SK-N-SH (cell line): Measurements from ENCODE around the gene GPR3. TPM values are rescaled to one million over a fixed set of nuclear protein-coding genes. Genes with fewer than 3 reads are reported as not detected.

ENCODE experiments used
- CTCF ChIA-PET: fragments of 300-600, 350-600 bp; formaldehyde crosslinking; extraction: SDS; loops from one replicate; lab custom pipeline; 2021; lab: Yijun Ruan, JAX
- POLR2A ChIA-PET: fragments of 350-600 bp; sonication (Branson Sonifier 250); formaldehyde crosslinking; extraction: SDS; loops from one replicate; lab custom pipeline; 2020; ENCODE audit warnings: antibody characterized with exemption, inconsistent platforms; lab: Yijun Ruan, JAX
- DNase-seq: peaks from one replicate; pipeline ENCODE4 v3.0.0; 2012
- H2AFZ ChIP-seq: fragments of 200-600 bp; sonication (generic); 2 replicates; pipeline ENCODE4 v1.8.1; 2016; ENCODE audit warnings: antibody characterized with exemption, mild to moderate bottlenecking, low read depth
- H3F3A ChIP-seq: fragments of 200-600 bp; sonication (generic); replicated peaks from 2 replicates; pipeline ENCODE3; 2016; ENCODE audit warnings: antibody characterized with exemption, mild to moderate bottlenecking; ENCODE audit not compliant: insufficient read depth
- H3K27ac ChIP-seq, 2 experiments: fragments of 200-500 bp in 1 of 2; fragments of 200-600 bp in 1 of 2; sonication (Bioruptor generic) in 1 of 2; sonication (generic), shearing (Covaris generic) in 1 of 2; 2 replicates each; pipeline versions ENCODE4 v1.5.1 to v1.6.1; 2014 to 2016; ENCODE audit warnings: low read depth in 2 of 2, inconsistent platforms in 1 of 2, low read length in 1 of 2, mild to moderate bottlenecking in 1 of 2, mixed read lengths in 1 of 2
- H3K27me3 ChIP-seq: fragments of 200-600 bp; sonication (generic), shearing (Covaris generic); 2 replicates; pipeline ENCODE4 v1.6.1; 2016; ENCODE audit warnings: mixed run types; ENCODE audit not compliant: insufficient read depth
- H3K36me3 ChIP-seq, 2 experiments: fragments of 200-500 bp in 1 of 2; fragments of 200-600 bp in 1 of 2; sonication (Bioruptor generic) in 1 of 2; sonication (generic) in 1 of 2; replicated peaks in 1 of 2; 2 replicates each; pipeline versions ENCODE3 to v1.5.1; 2014 to 2016; ENCODE audit warnings: low read length in 1 of 2, mild to moderate bottlenecking in 1 of 2; ENCODE audit not compliant: insufficient read depth in 2 of 2, control insufficient read depth in 1 of 2
- H3K4me1 ChIP-seq, 2 experiments: fragments of 200-500 bp in 1 of 2; fragments of 200-600 bp in 1 of 2; sonication (Bioruptor generic) in 1 of 2; sonication (generic), shearing (Covaris generic) in 1 of 2; 2 replicates each; pipeline versions ENCODE4 v1.5.1 to v1.6.1; 2014 to 2016; ENCODE audit warnings: low read depth in 1 of 2, low read length in 1 of 2, mixed run types in 1 of 2; ENCODE audit not compliant: insufficient read depth in 2 of 2, control insufficient read depth in 1 of 2
- H3K4me2 ChIP-seq: fragments of 200-600 bp; sonication (generic), shearing (Covaris generic); 2 replicates; pipeline ENCODE4 v1.6.1; 2017; ENCODE audit warnings: mixed run types
- H3K4me3 ChIP-seq, 2 experiments: fragments of 200-500 bp in 1 of 2; fragments of 200-600 bp in 1 of 2; sonication (Bioruptor generic) in 1 of 2; sonication (generic), shearing (Covaris generic) in 1 of 2; 2 replicates each; pipeline versions ENCODE4 v1.5.1 to v1.8.1; 2014 to 2016; ENCODE audit warnings: low read depth in 2 of 2, inconsistent platforms in 1 of 2, low read length in 1 of 2, mild to moderate bottlenecking in 1 of 2, mixed read lengths in 1 of 2, moderate library complexity in 1 of 2
- H3K79me2 ChIP-seq: fragments of 200-600 bp; sonication (generic); 2 replicates; pipeline ENCODE4 v1.8.1; 2017; ENCODE audit warnings: mild to moderate bottlenecking; ENCODE audit not compliant: insufficient read depth
- H3K9ac ChIP-seq: fragments of 200-600 bp; sonication (generic); 2 replicates; pipeline ENCODE4 v1.6.1; 2017; ENCODE audit warnings: mixed run types
- H3K9me2 ChIP-seq: fragments of 200-600 bp; sonication (generic); 2 replicates; pipeline ENCODE4 v1.6.1; 2017; ENCODE audit warnings: mixed run types
- H3K9me3 ChIP-seq: fragments of 200-600 bp; sonication (generic); 2 replicates; pipeline ENCODE4 v1.6.1; 2017; ENCODE audit warnings: mixed run types, mild to moderate bottlenecking, moderate library complexity
- H4K20me1 ChIP-seq: fragments of 200-600 bp; sonication (generic); 2 replicates; pipeline ENCODE4 v1.6.1; 2017; ENCODE audit warnings: mild to moderate bottlenecking, mixed run types; ENCODE audit not compliant: insufficient read depth
- EP300 ChIP-seq, 2 experiments: IDR thresholded peaks; 2 replicates each; pipeline versions ENCODE4 v1.4.0 to v1.6.1; 2012; ENCODE audit warnings: borderline replicate concordance in 1 of 2, low read depth in 1 of 2, low read length in 1 of 2
- FOXJ3 ChIP-seq: sonication (generic); formaldehyde crosslinking; IDR thresholded peaks from 2 replicates; pipeline ENCODE4 v1.5.1; 2020; ENCODE audit warnings: mild to moderate bottlenecking, missing genetic modification reagents
- FOXM1 ChIP-seq: IDR thresholded peaks from 2 replicates; pipeline ENCODE4 v1.4.0; 2012; ENCODE audit warnings: low read depth, mild to moderate bottlenecking
- GATA2 ChIP-seq: sonication (generic); formaldehyde crosslinking; IDR thresholded peaks from 2 replicates; pipeline ENCODE4 v1.5.0; 2020; ENCODE audit warnings: mild to moderate bottlenecking, missing genetic modification reagents
- JUND ChIP-seq: IDR thresholded peaks from 2 replicates; pipeline ENCODE4 v1.4.0; 2012
- MAX ChIP-seq: IDR thresholded peaks from 2 replicates; pipeline ENCODE4 v1.4.0; 2012; ENCODE audit warnings: low read depth
- POLR2AphosphoS5 ChIP-seq: IDR thresholded peaks from 2 replicates; pipeline ENCODE4 v1.6.1; 2012; ENCODE audit warnings: low read depth, low read length
- RAD21 ChIP-seq: IDR thresholded peaks from 2 replicates; pipeline ENCODE4 v1.6.1; 2012; ENCODE audit warnings: mild to moderate bottlenecking, low read length
- RFX5 ChIP-seq: IDR thresholded peaks from 2 replicates; pipeline ENCODE4 v1.6.1; 2012; ENCODE audit warnings: mild to moderate bottlenecking, improper control_type of control experiment, low read length
- RXRA ChIP-seq: IDR thresholded peaks from 2 replicates; pipeline ENCODE4 v1.4.0; 2012; ENCODE audit warnings: low read depth, mild to moderate bottlenecking, borderline replicate concordance
- SMC3 ChIP-seq: IDR thresholded peaks from 2 replicates; pipeline ENCODE4 v1.6.1; 2012; ENCODE audit warnings: low read depth, low read length, improper control_type of control experiment
- TAF1 ChIP-seq: IDR thresholded peaks from 2 replicates; pipeline ENCODE4 v1.6.1; 2012; ENCODE audit warnings: low read depth, mild to moderate bottlenecking, low read length, moderate library complexity, borderline replicate concordance
- WGBS: methylation state at CpG from one replicate; pipeline ENCODE4 v1.1.6; 2017; ENCODE audit warnings: low lambda C conversion rate; 5-methylcytosine and 5-hydroxymethylcytosine counted together
- polyA plus RNA-seq, 3 experiments: library from polyadenylated mRNA; depleted of rRNA; stranded (reverse); fragments of >200 nt; gene quantifications; 2 replicates each; pipeline ENCODE4 v1.2.3, GENCODE V29; 2012

Gene GPR3
- polyA plus RNA-seq, 1 of the 3 experiments (the other 2 are of a cell fraction), result 6.0 TPM

GRCh38 chr1:27399251-27400025, 7.0 kb downstream of the GPR3 start:
- Histone ChIP-seq H3K4me1 (peaks cover 0 to 11% of the 10 kb centered on the region in 2 experiments; a peak in 1 of 4 replicates), H4K20me1 (no peaks in the 10 kb centered on the region), H3K4me3 (no peak overlapping the region), H3K27me3 (no peaks in the 10 kb centered on the region), H3K9me2 (no peaks in the 10 kb centered on the region), H3K27ac (no peak overlapping the region), H3K9me3 (no peaks in the 10 kb centered on the region), H3K9ac (no peak overlapping the region), H2AFZ (no peak overlapping the region), H3K4me2 (no peak overlapping the region), H3F3A (peaks cover 15% of the 10 kb centered on the region), H3K79me2 (no peaks in the 10 kb centered on the region), H3K36me3 (peaks cover 3 to 4% of the 10 kb centered on the region in 2 experiments)
- 93% methylated on average over 15 of the region's 19 CpGs for WGBS
- CTCF ChIA-PET, result interaction anchor here (0.7 to 20.0 kb wide), 6 partner anchors 14 to 355 kb away, joined by 3 to 731 read pairs (median 6); partner anchors contain the start of gene AHDC1
- DNase-seq, result peak; percentile 22
- TF ChIP-seq SMC3 (no peak), GATA2 (CRISPR knock-in tag) (no peak), JUND (no peak), RXRA (no peak), RAD21 (no peak), EP300 (IDR thresholded peaks at IDR 0.05; ENCODE audit: borderline replicate concordance in 1 of 2, low read depth in 1 of 2, low read length in 1 of 2) (no peak), FOXM1 (no peak), POLR2AphosphoS5 (no peak), FOXJ3 (no peak), MAX (no peak), TAF1 (no peak), RFX5 (no peak)
- POLR2A ChIA-PET, result no interaction called here

- POLR2A ChIA-PET, result no interaction called here
- TF ChIP-seq TAF1, result no peak
- peak; percentile 18; the same call in 1 of the 2 replicates for TF ChIP-seq POLR2AphosphoS5
- Histone ChIP-seq H3K79me2 (no peaks in the 10 kb centered on the region), H3K4me2 (no peak overlapping the region), H3K36me3 (peaks cover 4 to 10% of the 10 kb centered on the region in 2 experiments), H3K9me3 (no peaks in the 10 kb centered on the region), H2AFZ (no peak overlapping the region), H3K4me1 (peaks cover 0 to 9% of the 10 kb centered on the region in 2 experiments; a peak in 1 of 4 replicates), H3K4me3 (no peak overlapping the region), H3K9ac (no peak overlapping the region), H3K27me3 (no peaks in the 10 kb centered on the region), H3K27ac (no peak overlapping the region), H3F3A (peaks cover 6% of the 10 kb centered on the region), H4K20me1 (no peaks in the 10 kb centered on the region), H3K9me2 (no peaks in the 10 kb centered on the region)
- DNase-seq, result peak; percentile 22
- WGBS, result 87% methylated on average over 13 of the region's 13 CpGs
- CTCF ChIA-PET, result interaction anchor here (0.9 to 20.0 kb wide), 8 partner anchors 8 to 356 kb away, joined by 3 to 731 read pairs (median 8); partner anchors contain the start of gene AHDC1
Measured at GRCh38 chr1:27400082-27400962, 7.9 kb downstream of the GPR3 start.
